Chondrocyte (in vitro differentiated cells): ENCODE results near the gene DDX10. TPM values are rescaled to one million over a fixed set of nuclear protein-coding genes. Genes with fewer than 3 reads are reported as not detected.

Experiments
- DNase-seq: peaks from one replicate; pipeline ENCODE4 v3.0.0; 2021; ENCODE audit warnings: mixed read lengths, low spot score
- H3K27ac Mint-ChIP-seq: one replicate; pipeline ENCODE4 v1.8.0; 2021; ENCODE audit warnings: mild to moderate bottlenecking, moderate library complexity, mixed read lengths; ENCODE audit not compliant: unreplicated experiment
- H3K27me3 Mint-ChIP-seq: 2 replicates; pipeline ENCODE4 v1.8.0; 2021; ENCODE audit warnings: low read depth, mixed read lengths
- H3K36me3 Mint-ChIP-seq: 2 replicates; pipeline ENCODE4 v1.8.0; 2021; ENCODE audit warnings: low read depth, mixed read lengths
- H3K4me1 Mint-ChIP-seq: 2 replicates; pipeline ENCODE4 v1.8.0; 2021; ENCODE audit warnings: low read depth, mild to moderate bottlenecking, mixed read lengths
- H3K4me3 Mint-ChIP-seq: one replicate; pipeline ENCODE4 v1.8.0; 2021; ENCODE audit warnings: mild to moderate bottlenecking, moderate library complexity, mixed read lengths; ENCODE audit not compliant: unreplicated experiment
- H3K9me3 Mint-ChIP-seq: 2 replicates; pipeline ENCODE4 v1.8.0; 2021; ENCODE audit warnings: low read depth, mixed read lengths
- CTCF ChIP-seq: fragments of 200-600 bp; sonication (generic); IDR thresholded peaks from 2 replicates; pipeline ENCODE4 v1.5.0; 2021; ENCODE audit warnings: antibody characterized with exemption, mild to moderate bottlenecking, moderate library complexity
- total RNA-seq: library from RNA; stranded (reverse); gene quantifications from 3 replicates; pipeline ENCODE4 v1.2.1, GENCODE V29; 2021

DDX10 gene
- total RNA-seq, 1 donor from 2014 or later: 25.3 TPM

- Mint-ChIP-seq H3K9me3 (peaks cover 16% of the 10 kb centered on the region), H3K27ac (no peak overlapping the region), H3K4me3 (no peak overlapping the region), H3K27me3 (no peaks in the 10 kb centered on the region), H3K36me3 (peaks cover 5% of the 10 kb centered on the region), H3K4me1 (peaks cover 8% of the 10 kb centered on the region)
- no peak for TF ChIP-seq CTCF
- DNase-seq: no peak
Observed at GRCh38 chr11:108786281-108786990, 121.6 kb downstream of the DDX10 start.

- Mint-ChIP-seq H3K27ac (no peak overlapping the region), H3K27me3 (no peaks in the 10 kb centered on the region)
- DNase-seq: no peak
Observed at GRCh38 chr11:108787105-108787504, 122.2 kb downstream of the DDX10 start.

GRCh38 chr11:108788565-108789199, 123.8 kb downstream of the DDX10 start:
- Mint-ChIP-seq H3K9me3 (peaks cover 16% of the 10 kb centered on the region), H3K4me1 (peaks cover 10% of the 10 kb centered on the region), H3K27ac (no peak overlapping the region), H3K27me3 (no peaks in the 10 kb centered on the region), H3K36me3 (peaks cover 5% of the 10 kb centered on the region), H3K4me3 (no peak overlapping the region)
- DNase-seq: no peak
- peak; percentile 74 for TF ChIP-seq CTCF

More at GRCh38 chr11:108787105-108787504, 122.2 kb downstream of the DDX10 start:
- Mint-ChIP-seq H3K36me3 (peaks cover 5% of the 10 kb centered on the region), H3K4me3 (no peak overlapping the region), H3K4me1 (peaks cover 8% of the 10 kb centered on the region), H3K9me3 (peaks cover 16% of the 10 kb centered on the region)
- no peak for TF ChIP-seq CTCF

GRCh38 chr11:108790501-108791299, 125.8 kb downstream of the DDX10 start:
- no peak overlapping the region for H3K4me3 Mint-ChIP-seq
- peaks cover 14% of the 10 kb centered on the region for H3K4me1 Mint-ChIP-seq
- TF ChIP-seq CTCF: no peak
- no peak for DNase-seq
- no peak overlapping the region for H3K27ac Mint-ChIP-seq
- no peaks in the 10 kb centered on the region for H3K27me3 Mint-ChIP-seq
- H3K9me3 Mint-ChIP-seq: peaks cover under 1% of the 10 kb centered on the region
- no peaks in the 10 kb centered on the region for H3K36me3 Mint-ChIP-seq

GRCh38 chr11:108793138-108793537, 128.3 kb downstream of the DDX10 start:
- H3K36me3 Mint-ChIP-seq: peaks cover 1% of the 10 kb centered on the region
- TF ChIP-seq CTCF: no peak
- H3K4me3 Mint-ChIP-seq: no peak overlapping the region

More at GRCh38 chr11:108793138-108793537, 128.3 kb downstream of the DDX10 start:
- H3K27me3 Mint-ChIP-seq: no peaks in the 10 kb centered on the region
- peaks cover 9% of the 10 kb centered on the region for H3K4me1 Mint-ChIP-seq
- H3K9me3 Mint-ChIP-seq: no peaks in the 10 kb centered on the region
- DNase-seq: no peak
- H3K27ac Mint-ChIP-seq: no peak overlapping the region
